HG03103 (cell line): Measurements from ENCODE around the gene MAP1S.

ENCODE experiments used
- ATAC-seq: cut with Tn5 transposase; IDR thresholded peaks from one replicate; pipeline ENCODE4 v1.9.1; 2021; ENCODE audit warnings: low read depth; ENCODE audit not compliant: unreplicated experiment

The MAP1S gene

DNA sequence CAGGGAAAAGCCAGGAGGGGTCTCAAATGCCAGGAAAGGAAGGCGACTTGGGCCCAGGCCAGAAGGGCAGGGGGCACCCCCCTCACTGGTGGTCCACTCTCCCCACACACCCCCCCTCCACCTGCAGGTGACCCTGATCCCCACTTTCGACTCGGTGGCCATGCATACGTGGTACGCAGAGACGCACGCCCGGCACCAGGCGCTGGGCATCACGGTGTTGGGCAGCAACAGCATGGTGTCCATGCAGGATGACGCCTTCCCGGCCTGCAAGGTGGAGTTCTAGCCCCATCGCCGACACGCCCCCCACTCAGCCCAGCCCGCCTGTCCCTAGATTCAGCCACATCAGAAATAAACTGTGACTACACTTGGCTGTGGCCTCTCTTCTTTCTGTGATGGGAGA is 14.9 kb downstream of the MAP1S start:
- no peak for ATAC-seq

- ATAC-seq = no peak
Measured at GRCh38 chr19:17735410-17735809, 16.1 kb downstream of the MAP1S start.

DNA sequence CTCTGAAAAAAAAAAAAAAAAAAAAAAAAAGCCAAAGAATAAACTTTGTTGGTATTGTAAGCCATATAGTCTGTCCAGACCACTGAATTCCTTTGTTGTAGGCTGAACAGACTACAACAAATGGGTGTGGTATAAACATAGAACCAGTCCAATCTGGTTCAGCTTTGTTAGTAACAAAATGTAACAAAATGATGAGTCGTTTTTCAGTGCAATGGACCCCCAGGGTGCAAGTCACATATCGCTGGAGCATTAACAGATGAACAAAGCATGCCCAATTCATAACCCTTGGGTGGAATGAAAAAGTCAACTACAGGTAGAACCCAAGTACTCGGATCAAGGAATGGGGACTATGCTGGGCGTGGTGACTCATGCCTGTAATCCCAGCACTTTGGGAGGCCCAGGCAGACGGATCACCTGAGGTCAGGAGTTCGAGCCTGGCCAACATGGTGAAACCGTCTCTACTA is 18.4 kb downstream of the MAP1S start:
- no peak for ATAC-seq

GRCh38 chr19:17739121-17739875 is 20.0 kb downstream of the MAP1S start:
- no peak for ATAC-seq

DNA sequence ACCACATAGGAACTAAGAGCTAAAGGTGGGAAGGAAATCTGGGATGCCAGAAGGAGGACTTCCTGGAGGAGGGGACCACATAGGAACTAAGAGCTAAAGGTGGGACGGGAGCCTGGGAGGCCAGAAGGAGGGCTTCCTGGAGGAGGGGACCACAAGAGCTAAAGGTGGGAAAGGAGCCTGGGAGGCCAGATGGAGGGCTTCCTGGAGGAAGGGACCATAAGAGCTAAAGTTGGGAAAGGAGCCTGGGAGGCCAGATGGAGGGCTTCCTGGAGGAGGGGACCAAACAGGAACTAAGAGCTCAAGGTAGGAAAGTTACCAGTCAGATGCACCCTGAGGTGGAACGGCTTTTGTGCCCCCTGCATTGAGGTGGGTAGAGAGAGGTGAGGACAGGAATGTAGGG is 22.2 kb downstream of the MAP1S start:
- ATAC-seq = no peak

DNA sequence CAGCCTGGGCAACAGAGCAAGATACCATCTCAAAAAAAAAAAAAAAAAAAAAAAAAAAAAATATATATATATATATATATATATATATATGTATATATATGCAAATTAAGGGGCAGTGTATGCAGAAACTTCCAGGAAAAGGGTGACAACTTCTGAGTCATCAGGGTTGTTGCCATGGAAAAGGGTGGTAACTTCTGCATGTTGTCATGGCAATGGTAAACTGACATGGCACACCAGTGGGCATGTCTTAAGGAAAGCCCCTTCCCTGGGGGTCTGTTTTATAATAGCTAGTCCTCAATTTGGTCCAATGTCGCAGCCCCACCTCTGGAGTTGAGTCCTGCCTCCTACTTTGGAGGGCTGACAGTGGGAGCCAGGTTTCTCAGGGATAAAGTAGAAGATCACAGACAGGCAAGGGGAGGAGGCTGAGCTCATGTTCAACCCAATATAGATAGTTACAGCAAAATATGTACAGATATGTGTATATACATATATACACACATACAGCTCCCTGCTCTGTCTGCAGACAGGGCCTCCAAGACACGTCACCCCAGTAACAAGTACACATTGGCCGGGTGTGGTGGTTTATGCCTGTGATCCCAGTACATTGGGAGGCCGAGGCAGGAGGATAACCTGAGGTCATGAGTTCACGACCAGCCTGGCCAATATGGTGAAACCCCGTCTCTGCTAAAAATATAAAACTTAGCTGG is 24.7 kb downstream of the MAP1S start:
- no peak for ATAC-seq

DNA sequence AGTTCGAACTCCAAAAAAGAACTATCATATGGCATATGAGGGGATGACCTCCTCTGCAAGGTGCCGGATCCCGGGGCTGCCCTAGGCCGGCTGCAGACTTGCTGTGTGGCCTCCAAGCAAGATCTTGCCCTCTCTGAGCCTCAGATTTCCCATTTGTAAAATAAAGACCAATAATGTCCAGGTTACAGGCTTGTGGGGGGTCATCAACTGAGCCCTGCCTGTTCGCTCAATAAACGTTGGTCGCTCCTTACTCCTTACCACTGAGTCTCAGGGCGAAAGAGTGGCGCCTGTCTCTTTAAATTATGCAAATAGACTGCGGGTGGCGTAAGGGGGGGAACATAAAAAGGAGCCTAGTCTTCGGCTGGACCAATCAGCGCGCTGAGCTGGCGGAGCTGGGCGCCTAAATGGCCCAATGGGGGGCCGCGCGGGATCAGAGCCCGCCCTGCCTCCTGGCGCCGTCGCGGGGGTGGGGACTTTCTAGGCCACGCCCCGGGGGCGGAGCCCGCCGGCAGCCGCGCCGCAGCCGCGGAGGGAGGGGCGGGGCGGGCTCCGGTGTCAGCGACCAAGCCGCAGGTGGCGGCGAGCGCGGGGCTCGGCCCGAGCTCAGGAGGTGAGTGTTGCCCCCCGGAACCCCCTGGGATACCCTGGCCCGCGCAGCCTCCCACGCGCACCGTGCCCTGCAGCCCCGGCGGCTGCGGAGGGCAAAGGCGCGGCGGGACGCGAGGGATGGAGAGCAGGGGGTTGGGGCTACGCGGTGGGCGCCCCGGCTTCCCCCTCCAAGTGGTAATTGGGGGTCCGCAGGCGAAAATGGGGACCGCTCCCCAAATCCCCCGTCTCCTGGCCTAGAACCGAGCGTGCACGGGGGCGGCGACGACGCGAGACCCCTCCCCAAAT is 28.2 kb downstream of the MAP1S start:
- peak; percentile 55 for ATAC-seq

DNA sequence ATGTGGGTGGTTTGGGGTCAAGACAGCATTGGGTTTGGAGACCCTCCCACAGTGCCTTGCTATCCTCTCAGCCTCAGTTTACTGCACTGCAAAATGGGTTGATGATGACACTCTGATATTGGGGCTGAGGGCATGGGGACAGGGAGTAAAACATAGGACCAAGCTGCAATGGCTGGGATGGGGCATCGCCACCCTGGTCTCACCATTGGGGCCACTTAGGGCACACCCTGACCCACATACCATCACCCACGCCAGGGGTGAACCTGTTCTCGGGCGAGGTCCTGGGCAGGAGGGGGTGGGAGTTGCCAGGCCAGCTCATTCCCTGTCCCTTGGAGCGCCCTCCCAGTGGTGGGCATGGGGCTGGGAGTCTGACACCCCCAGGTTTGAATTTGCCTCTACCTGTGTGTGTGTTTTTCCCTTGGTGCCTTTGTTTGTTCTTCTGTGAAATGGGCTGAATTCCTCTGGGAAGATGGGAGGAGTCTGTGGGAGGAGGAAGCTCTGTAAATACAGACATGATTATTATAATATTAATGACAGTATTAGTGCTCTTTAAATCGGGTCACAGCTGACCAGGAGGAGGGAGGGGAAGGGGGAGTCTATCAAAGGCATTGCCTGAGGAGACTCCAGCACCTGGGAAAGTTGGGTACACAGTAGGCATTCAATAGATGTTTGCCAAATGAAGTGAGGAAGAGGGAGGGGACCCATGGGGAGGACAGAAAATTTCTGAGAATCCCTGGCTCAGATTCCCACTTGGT is 29.8 kb downstream of the MAP1S start:
- ATAC-seq = no peak

- no peak for ATAC-seq
Measured at GRCh38 chr19:17749912-17750317, 30.6 kb downstream of the MAP1S start.

DNA sequence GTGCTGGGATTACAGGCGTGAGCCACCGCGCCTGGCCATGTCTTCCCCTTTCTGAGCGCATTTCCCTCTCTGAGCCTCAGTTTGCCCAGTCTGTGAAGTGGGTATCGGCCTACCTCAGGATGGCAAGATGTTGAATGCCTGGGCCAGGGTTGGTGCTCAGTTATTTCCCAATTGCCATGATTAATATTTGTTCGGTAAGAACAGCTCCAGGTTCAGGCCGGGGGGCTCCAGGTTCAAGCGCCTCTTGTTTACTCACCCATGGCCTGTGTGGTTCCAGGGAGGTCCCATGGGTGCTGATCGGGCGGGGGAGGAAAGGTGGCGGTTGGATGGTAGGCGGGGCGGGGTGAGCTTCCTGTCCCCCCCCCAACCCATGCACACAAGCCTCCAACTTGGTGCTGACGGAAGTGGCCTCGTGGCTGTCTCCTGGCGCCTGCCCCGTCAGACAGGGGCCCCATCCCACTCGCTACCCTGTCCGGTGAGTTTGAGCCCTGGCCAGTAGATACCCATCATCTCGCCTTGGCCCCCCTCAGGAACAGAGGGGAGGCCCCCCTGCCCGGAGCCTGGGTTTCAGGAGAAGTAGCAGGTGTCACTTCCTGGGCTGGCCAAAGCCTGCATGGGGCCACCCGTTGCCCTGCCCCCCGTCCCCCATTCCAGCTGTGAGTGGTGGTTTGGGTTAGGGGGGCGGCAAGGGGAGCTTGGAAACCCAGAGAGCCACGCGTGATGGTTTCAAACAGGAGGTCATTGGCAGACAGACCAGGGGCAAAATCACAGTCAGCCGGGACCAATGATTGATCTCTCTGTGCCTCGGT is 32.0 kb downstream of the MAP1S start, which contains the start of gene FCHO1:
TSS of gene FCHO1 (plus strand) at position 375 of the 809 bp plus-strand sequence. CDS start 3,688 bp downstream, outside the sequence.
- ATAC-seq = no peak

DNA sequence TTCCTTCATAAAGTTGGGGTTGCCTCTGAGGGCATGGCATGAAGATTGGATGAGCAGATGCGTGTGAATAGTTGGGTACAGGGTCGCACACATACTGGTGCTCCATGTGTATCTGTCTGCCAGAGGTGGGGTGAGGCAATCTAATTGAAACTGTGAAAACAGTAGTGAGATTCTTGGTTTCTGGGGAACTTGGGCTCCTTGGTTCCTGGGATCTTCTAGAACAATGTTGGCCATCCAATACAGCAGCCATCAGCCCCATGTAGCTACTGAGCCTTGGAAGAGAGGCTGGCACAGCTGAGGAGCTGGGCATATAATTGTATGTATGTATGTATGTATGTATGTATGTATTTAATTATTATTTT is 32.6 kb downstream of the MAP1S start:
- ATAC-seq = no peak

DNA sequence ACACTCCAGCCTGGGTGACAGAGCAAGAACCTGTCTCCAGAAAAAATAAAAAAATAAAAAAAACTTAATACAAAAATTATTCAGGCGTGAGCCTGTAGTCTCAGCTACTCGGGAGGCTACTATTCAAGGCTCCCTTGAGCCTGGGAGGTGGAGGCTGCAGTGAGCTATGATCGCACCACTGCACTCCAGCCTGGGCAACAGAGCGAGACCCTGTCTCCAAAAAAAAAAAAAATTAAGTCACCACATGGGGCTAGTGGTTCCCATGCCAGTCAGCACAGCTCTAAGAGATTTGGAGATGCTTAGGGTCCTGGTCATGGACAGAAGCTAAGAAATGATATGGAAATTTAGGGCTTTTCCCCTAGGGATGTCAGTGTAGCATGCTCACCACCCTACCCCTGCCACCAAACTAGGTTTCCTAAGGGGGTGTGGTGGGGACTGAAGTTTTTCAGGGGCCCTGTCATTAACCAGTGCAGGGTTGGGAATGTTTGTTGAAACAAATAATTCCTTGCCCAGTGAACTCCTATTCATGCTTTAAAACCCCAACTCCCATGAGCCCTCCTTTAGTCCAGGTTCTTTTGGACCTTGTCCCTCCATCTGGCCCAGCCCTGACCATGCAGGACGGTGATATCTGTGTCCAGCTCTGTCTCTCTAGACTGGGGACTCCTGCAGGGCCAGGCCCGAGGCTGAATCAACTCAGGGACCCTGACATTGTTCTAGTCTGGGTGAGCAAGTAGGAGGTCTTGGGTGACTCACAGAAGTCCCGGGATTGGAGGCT is 33.8 kb downstream of the MAP1S start:
- ATAC-seq = no peak

DNA sequence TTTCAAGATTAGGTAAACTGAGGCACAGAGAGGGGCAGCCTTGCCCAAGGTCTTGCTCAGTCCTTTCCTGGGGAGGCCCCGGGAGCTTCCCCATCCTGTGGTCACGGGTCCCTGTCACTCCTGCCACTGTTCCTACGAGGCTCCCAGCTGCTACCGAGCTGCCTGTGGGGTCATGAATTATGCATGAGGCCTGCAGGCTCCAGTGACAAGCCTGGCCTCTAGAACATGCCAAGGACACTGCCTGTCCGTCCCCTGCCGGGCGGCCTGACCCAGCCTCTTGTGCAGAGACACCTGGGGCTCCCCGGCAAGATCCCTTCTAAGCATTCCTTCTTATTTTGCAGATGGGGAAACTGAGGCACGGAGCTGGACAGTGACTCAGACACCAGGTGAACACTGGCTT is 34.7 kb downstream of the MAP1S start:
- no peak for ATAC-seq

- ATAC-seq = peak; percentile 45
Measured at GRCh38 chr19:17754634-17755442, 35.6 kb downstream of the MAP1S start.

GRCh38 chr19:17755443-17755890 is 36.2 kb downstream of the MAP1S start:
- ATAC-seq = no peak

DNA sequence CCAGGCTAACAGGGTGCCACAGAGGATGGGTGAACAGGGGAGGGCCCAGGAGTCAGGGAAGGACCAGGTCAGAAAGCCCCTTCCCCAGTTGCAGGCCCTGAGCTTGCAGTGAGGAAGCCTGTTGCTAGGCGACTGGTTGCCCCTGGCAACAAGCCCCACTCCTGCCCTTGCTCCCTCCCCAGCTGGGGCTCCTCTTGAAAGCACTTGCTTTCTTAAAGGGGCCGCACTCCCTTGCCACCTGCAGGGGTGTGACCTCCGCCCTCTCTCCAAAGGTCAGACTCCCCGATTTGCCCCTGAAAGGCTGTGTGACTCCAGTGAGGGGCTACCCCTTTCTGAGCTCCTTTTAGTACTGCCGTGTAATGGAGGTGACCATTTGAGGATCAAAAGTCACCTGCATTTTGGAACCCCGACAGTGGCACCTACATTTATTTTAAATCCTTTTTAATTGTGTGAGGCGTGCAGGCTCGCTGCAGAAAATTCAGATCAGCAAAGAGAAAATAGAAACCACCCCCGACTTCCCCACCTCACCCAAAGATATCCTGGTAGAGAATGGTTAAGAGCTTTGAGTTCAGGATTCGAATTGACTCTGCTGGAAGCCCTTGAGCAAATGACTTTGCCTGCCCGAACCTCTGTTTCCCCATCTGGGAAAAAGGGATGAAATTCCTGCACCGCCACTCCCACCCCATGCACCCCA is 36.8 kb downstream of the MAP1S start:
- ATAC-seq = no peak

DNA sequence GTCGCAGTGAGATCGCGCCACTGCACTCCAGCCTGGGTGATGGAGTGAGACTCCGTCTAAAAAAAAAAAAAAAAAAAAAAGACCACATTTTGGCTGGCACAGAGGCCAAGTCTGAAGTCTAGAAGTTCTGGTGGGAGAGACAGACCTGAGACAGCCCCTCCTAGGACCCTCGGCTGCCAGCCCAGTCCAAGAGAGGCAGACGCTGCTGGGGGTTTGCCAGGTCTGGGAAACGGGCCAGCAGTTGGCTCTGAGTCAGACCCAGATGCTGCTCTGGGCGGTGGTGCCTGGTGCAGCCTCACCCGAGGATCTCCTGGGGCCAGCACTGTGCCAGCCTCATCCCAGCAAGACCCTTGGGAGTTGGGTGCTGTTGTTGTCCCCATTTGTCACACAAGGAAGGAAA is 37.8 kb downstream of the MAP1S start:
- no peak for ATAC-seq
